GM23338 (cell line): Measurements from ENCODE around the gene PHACTR2. TPM values are rescaled to one million over a fixed set of nuclear protein-coding genes. Genes with fewer than 3 reads are reported as not detected.

ENCODE experiments used
- ATAC-seq: fragments of 200-7000 bp; cut with Tn5 transposase; 3 replicates; pipeline ENCODE4 v1.9.1; 2020
- DNase-seq: peaks from one replicate; pipeline ENCODE4 v3.0.0-alpha.2; 2015; ENCODE audit warnings: low spot score
- H2AFZ ChIP-seq: fragments of 200-600 bp; sonication (generic); 2 replicates; pipeline ENCODE4 v1.8.0; 2016; ENCODE audit warnings: antibody characterized with exemption, mild to moderate bottlenecking, moderate library complexity
- H3F3A ChIP-seq: fragments of 200-600 bp; sonication (generic); replicated peaks from 2 replicates; pipeline ENCODE4 v1.8.0; 2017; ENCODE audit warnings: antibody characterized with exemption, mixed run types, low read depth
- H3K27ac ChIP-seq: fragments of 200-600 bp; sonication (generic); 2 replicates; pipeline ENCODE4 v1.6.1; 2016; ENCODE audit warnings: low read depth
- H3K27me3 ChIP-seq: fragments of 200-600 bp; sonication (generic); 2 replicates; pipeline ENCODE4 v1.8.0; 2016; ENCODE audit warnings: mild to moderate bottlenecking, mixed run types, moderate library complexity; ENCODE audit not compliant: insufficient read depth
- H3K36me3 ChIP-seq: fragments of 200-600 bp; sonication (generic); 2 replicates; pipeline ENCODE4 v1.8.0; 2016; ENCODE audit warnings: mild to moderate bottlenecking; ENCODE audit not compliant: insufficient read depth
- H3K4me1 ChIP-seq: fragments of 200-600 bp; sonication (generic); 2 replicates; pipeline ENCODE4 v1.8.0; 2016; ENCODE audit warnings: mild to moderate bottlenecking, moderate library complexity; ENCODE audit not compliant: insufficient read depth
- H3K4me2 ChIP-seq: fragments of 200-600 bp; sonication (generic); 2 replicates; pipeline ENCODE4 v1.7.1; 2017; ENCODE audit warnings: mixed run types
- H3K4me3 ChIP-seq: fragments of 200-600 bp; sonication (generic); 2 replicates; pipeline ENCODE4 v1.6.1; 2016; ENCODE audit warnings: mixed run types
- H3K79me2 ChIP-seq: fragments of 200-600 bp; sonication (generic); replicated peaks from 2 replicates; pipeline ENCODE4 v1.8.0; 2017; ENCODE audit warnings: mild to moderate bottlenecking; ENCODE audit not compliant: insufficient read depth
- H3K9me2 ChIP-seq: fragments of 200-600 bp; sonication (generic); 2 replicates; pipeline ENCODE4 v1.8.0; 2017; ENCODE audit not compliant: insufficient read depth
- H4K20me1 ChIP-seq: fragments of 200-600 bp; sonication (generic); replicated peaks from 2 replicates; pipeline ENCODE4 v1.8.0; 2017; ENCODE audit warnings: mild to moderate bottlenecking; ENCODE audit not compliant: insufficient read depth
- H3K27ac Mint-ChIP-seq: 2 replicates; pipeline ENCODE4 v1.8.0; 2020; ENCODE audit warnings: inconsistent platforms, mild to moderate bottlenecking, moderate library complexity, mixed read lengths
- H3K27me3 Mint-ChIP-seq: 3 replicates; pipeline ENCODE4 v1.8.0; 2022; ENCODE audit warnings: low read depth, mild to moderate bottlenecking, moderate library complexity, mixed read lengths, inconsistent platforms; ENCODE audit not compliant: insufficient read depth, poor library complexity
- H3K36me3 Mint-ChIP-seq: 3 replicates; pipeline ENCODE4 v1.8.0; 2021; ENCODE audit warnings: low read depth, mild to moderate bottlenecking, inconsistent platforms, moderate library complexity, mixed read lengths
- H3K4me1 Mint-ChIP-seq: 3 replicates; pipeline ENCODE4 v1.8.0; 2020; ENCODE audit warnings: mild to moderate bottlenecking, inconsistent platforms, mixed read lengths
- H3K4me3 Mint-ChIP-seq: 3 replicates; pipeline ENCODE4 v1.8.0; 2021; ENCODE audit warnings: moderate library complexity, mild to moderate bottlenecking, inconsistent platforms, mixed read lengths
- H3K9me3 Mint-ChIP-seq: 3 replicates; pipeline ENCODE4 v1.8.0; 2020; ENCODE audit warnings: moderate library complexity, mild to moderate bottlenecking, inconsistent platforms, mixed read lengths
- CREB1 ChIP-seq: fragments of 250-450 bp; sonication (Bioruptor Pico); IDR thresholded peaks from 2 replicates; pipeline ENCODE4 v1.5.0; 2020; ENCODE audit warnings: low read depth, mild to moderate bottlenecking, moderate library complexity
- CTCF ChIP-seq, 2 experiments: fragments of 200-600 bp in 1 of 2; sonication (generic) in 1 of 2; conservative IDR thresholded peaks; 2 replicates each; pipeline versions ENCODE4 v1.5.1 to v1.6.1; 2016 to 2017; ENCODE audit warnings: antibody characterized with exemption in 2 of 2, low read depth in 2 of 2, mild to moderate bottlenecking in 2 of 2, moderate library complexity in 1 of 2
- ETS1 ChIP-seq: IDR thresholded peaks from 2 replicates; pipeline ENCODE4 v1.6.1; 2016; ENCODE audit warnings: antibody characterized with exemption
- EZH2 ChIP-seq: fragments of 200-600 bp; sonication (generic); IDR thresholded peaks from one replicate; pipeline ENCODE4 v1.8.0; 2017; ENCODE audit warnings: antibody characterized with exemption, mild to moderate bottlenecking, low read depth; ENCODE audit not compliant: unreplicated experiment
- EZH2phosphoT487 ChIP-seq: fragments of 200-600 bp; sonication (generic); IDR thresholded peaks from one replicate; pipeline ENCODE4 v1.8.1; 2018; ENCODE audit warnings: antibody characterized with exemption; ENCODE audit not compliant: unreplicated experiment
- JUNB ChIP-seq: IDR thresholded peaks from one replicate; pipeline ENCODE4 v1.6.1; 2016; ENCODE audit warnings: antibody characterized with exemption; ENCODE audit not compliant: unreplicated experiment
- NANOG ChIP-seq: IDR thresholded peaks from 2 replicates; pipeline ENCODE4 v1.6.1; 2016; ENCODE audit warnings: antibody characterized with exemption, borderline replicate concordance
- POLR2AphosphoS5 ChIP-seq: IDR thresholded peaks from 2 replicates; pipeline ENCODE4 v1.6.1; 2016; ENCODE audit warnings: antibody characterized with exemption, low read depth
- REST ChIP-seq: IDR thresholded peaks from one replicate; pipeline ENCODE4 v1.6.1; 2018; ENCODE audit warnings: antibody characterized with exemption; ENCODE audit not compliant: unreplicated experiment
- STAT1 ChIP-seq: IDR thresholded peaks from one replicate; pipeline ENCODE4 v1.6.1; 2016; ENCODE audit warnings: antibody characterized with exemption; ENCODE audit not compliant: unreplicated experiment
- ZNF331 ChIP-seq: fragments of 250-450 bp; sonication (Bioruptor Pico); IDR thresholded peaks from 2 replicates; pipeline ENCODE4 v1.5.0; 2020; ENCODE audit warnings: low read depth, mild to moderate bottlenecking, moderate library complexity
- ZNF462 ChIP-seq: fragments of 250-450 bp; sonication (Bioruptor Pico); IDR thresholded peaks from 2 replicates; pipeline ENCODE4 v1.5.0; 2020; ENCODE audit warnings: mild to moderate bottlenecking, moderate library complexity
- polyA plus RNA-seq: library from polyadenylated mRNA; unstranded; fragments of >200 nt; fragmentation: Nextera tagmentation; extraction: Ambion mirVana; gene quantifications from 2 replicates; pipeline ENCODE4 v1.2.1, GENCODE V29; 2016
- total RNA-seq: library from RNA; depleted of rRNA; stranded (reverse); fragments of >200 nt; shearing (Covaris generic); gene quantifications from 2 replicates; pipeline ENCODE4 v1.2.3, GENCODE V29; 2014

Gene PHACTR2
- total and polyA plus RNA-seq, 2 experiments from 2014 or later: 67.7 to 105 TPM

GRCh38 chr6:143823548-143823947 lies 145.8 kb downstream of the PHACTR2 start (continued):
- TF ChIP-seq ZNF331 (no peak), STAT1 (no peak), EZH2 (no peak), CTCF (conservative IDR thresholded peaks at IDR 0.05; ENCODE audit: low read depth in 2 of 2) (no peak), ETS1 (no peak), JUNB (no peak), CREB1 (CRISPR knock-in tag) (no peak), POLR2AphosphoS5 (no peak), EZH2phosphoT487 (no peak), NANOG (no peak)

GRCh38 chr6:143828572-143828971 lies 150.8 kb downstream of the PHACTR2 start:
- no peak for ATAC-seq
- no peaks in the 10 kb centered on the region for H3K27me3 ChIP-seq
- no peaks in the 10 kb centered on the region for H3K27me3 Mint-ChIP-seq
- no peak overlapping the region for H3K4me2 ChIP-seq
- H3K4me1 ChIP-seq: peaks cover 9% of the 10 kb centered on the region; the same call in 1 of the 2 replicates
- no peaks in the 10 kb centered on the region for H4K20me1 ChIP-seq
- H3K9me2 ChIP-seq: no peaks in the 10 kb centered on the region
- H3K79me2 ChIP-seq: no peaks in the 10 kb centered on the region
- no peak overlapping the region for H3K27ac ChIP-seq
- H3K4me1 Mint-ChIP-seq: peaks cover 20% of the 10 kb centered on the region
- H3K9me3 Mint-ChIP-seq: no peaks in the 10 kb centered on the region
- peak overlapping the region; percentile 56; the same call in 1 of the 2 replicates for H3K27ac Mint-ChIP-seq
- DNase-seq: no peak
- H3K36me3 ChIP-seq: no peaks in the 10 kb centered on the region
- 0 out of 3 replicates have a peak, but pooled peaks cover 3% of the 10 kb centered on the region for H3K36me3 Mint-ChIP-seq
- H3K4me3 ChIP-seq: no peak overlapping the region
- no peaks in the 10 kb centered on the region for H3F3A ChIP-seq
- H2AFZ ChIP-seq: no peak overlapping the region
- no peak overlapping the region for H3K4me3 Mint-ChIP-seq
- no peak for TF ChIP-seq JUNB
- TF ChIP-seq POLR2AphosphoS5: no peak
- TF ChIP-seq REST: no peak
- TF ChIP-seq ZNF331: no peak
- no peak for TF ChIP-seq EZH2phosphoT487
- TF ChIP-seq ZNF462 (CRISPR knock-in tag): no peak
- TF ChIP-seq CREB1 (CRISPR knock-in tag): no peak
